OCI-LY1 (cell line): Measurements from ENCODE around the gene OR6B1.

Experiments
- CTCF ChIP-seq: fragments of 200-600 bp; sonication (generic), shearing (Covaris generic); IDR thresholded peaks from 2 replicates; pipeline ENCODE4 v1.5.1; 2017; ENCODE audit warnings: mild to moderate bottlenecking, antibody characterized with exemption, low read length, moderate library complexity, mixed read lengths
- EZH2 ChIP-seq: fragments of 200-600 bp; sonication (generic), shearing (Covaris generic); IDR thresholded peaks from 2 replicates; pipeline ENCODE4 v1.8.0; 2017; ENCODE audit warnings: borderline replicate concordance, mixed run types, mild to moderate bottlenecking, antibody characterized with exemption, low read length, moderate library complexity, mixed read lengths

GRCh38 chr7:143953421-143953820 is 46.7 kb upstream of the OR6B1 start:
- TF ChIP-seq CTCF = no peak
- no peak for TF ChIP-seq EZH2
